NCI-H2029 (cell line): ENCODE data around the gene ADGRL3.
A peak's percentile ranks its signal among the peaks of the same experiment; 100 is the strongest.

Experiments used
- DNase-seq: peaks from one replicate; lab custom pipeline; 2025; lab: John Stamatoyannopoulos, UW

The ADGRL3 gene

GRCh38 chr4:61277785-61278760 lies 77.9 kb downstream of the ADGRL3 start:
- peak; percentile 56 for DNase-seq

GRCh38 chr4:61292322-61292721 lies 92.2 kb downstream of the ADGRL3 start:
- DNase-seq: no peak

GRCh38 chr4:61293707-61294400 lies 93.7 kb downstream of the ADGRL3 start:
- DNase-seq: peak; percentile 43

GRCh38 chr4:61294936-61295335 lies 94.8 kb downstream of the ADGRL3 start:
- no peak for DNase-seq

GRCh38 chr4:61296144-61296543 lies 96.0 kb downstream of the ADGRL3 start:
- no peak for DNase-seq

- no peak for DNase-seq
These were observed 98.1 kb downstream of the ADGRL3 start for GRCh38 chr4:61298178-61298740.

GRCh38 chr4:61299316-61299715 lies 99.2 kb downstream of the ADGRL3 start:
- DNase-seq: no peak

GRCh38 chr4:61300266-61300844 lies 100.2 kb downstream of the ADGRL3 start:
- no peak for DNase-seq

GRCh38 chr4:61301271-61301670 lies 101.1 kb downstream of the ADGRL3 start:
- no peak for DNase-seq

GRCh38 chr4:61308033-61308432 lies 107.9 kb downstream of the ADGRL3 start:
- no peak for DNase-seq

GRCh38 chr4:61309616-61310015 lies 109.5 kb downstream of the ADGRL3 start:
- no peak for DNase-seq

GRCh38 chr4:61312526-61312925 lies 112.4 kb downstream of the ADGRL3 start:
- no peak for DNase-seq

- no peak for DNase-seq
These were observed 118.3 kb downstream of the ADGRL3 start for GRCh38 chr4:61318431-61318830.

GRCh38 chr4:61319156-61319555 lies 119.0 kb downstream of the ADGRL3 start:
- no peak for DNase-seq

GRCh38 chr4:61320154-61320553 lies 120.0 kb downstream of the ADGRL3 start:
- DNase-seq: no peak

GRCh38 chr4:61320631-61321030 lies 120.5 kb downstream of the ADGRL3 start:
- DNase-seq: no peak

- no peak for DNase-seq
These were observed 132.6 kb downstream of the ADGRL3 start for GRCh38 chr4:61332693-61333092.

- no peak for DNase-seq
These were observed 133.4 kb downstream of the ADGRL3 start for GRCh38 chr4:61333490-61333889.

GRCh38 chr4:61335241-61335763 lies 135.2 kb downstream of the ADGRL3 start:
- no peak for DNase-seq

- peak; percentile 4 for DNase-seq
These were observed 136.4 kb downstream of the ADGRL3 start for GRCh38 chr4:61336488-61336887.

GRCh38 chr4:61336916-61337315 lies 136.8 kb downstream of the ADGRL3 start:
- DNase-seq: no peak

- DNase-seq: no peak
These were observed 141.9 kb downstream of the ADGRL3 start for GRCh38 chr4:61342061-61342460.
